NCI-H510A (cell line): Measurements from ENCODE around the gene VPS9D1.
"Not testable (repeated sequence)": the region's sequence is repeated elsewhere in the genome, so short reads cannot be mapped to it uniquely, and the experiment has no call there.

Experiments
- DNase-seq: peaks from one replicate; lab custom pipeline; 2025; lab: John Stamatoyannopoulos, UW

Gene VPS9D1

GRCh38 chr16:89693931-89694783 is 26.5 kb downstream of the VPS9D1 start:
- no peak for DNase-seq

- no peak for DNase-seq
Observed at GRCh38 chr16:89693289-89693731, 27.4 kb downstream of the VPS9D1 start.

GRCh38 chr16:89691986-89692569 is 28.6 kb downstream of the VPS9D1 start:
- DNase-seq: no peak

GRCh38 chr16:89691231-89691985 is 29.3 kb downstream of the VPS9D1 start:
- no peak for DNase-seq

- DNase-seq: no peak
Observed at GRCh38 chr16:89690392-89690901, 30.3 kb downstream of the VPS9D1 start.

- DNase-seq: not testable (repeated sequence)
Observed at GRCh38 chr16:89689621-89690020, 31.1 kb downstream of the VPS9D1 start.

GRCh38 chr16:89689142-89689541 is 31.6 kb downstream of the VPS9D1 start:
- no peak for DNase-seq

GRCh38 chr16:89688395-89688794 is 32.3 kb downstream of the VPS9D1 start:
- no peak for DNase-seq

GRCh38 chr16:89687092-89687940 is 33.4 kb downstream of the VPS9D1 start:
- no peak for DNase-seq

- DNase-seq: peak; percentile 49
Observed at GRCh38 chr16:89686520-89687091, 34.1 kb downstream of the VPS9D1 start, which contains the start of gene CDK10. Gene CDK10 (plus strand): TSS chr16:89686689. CDS start chr16:89686711, 22 bp downstream.

GRCh38 chr16:89685916-89686315 is 34.8 kb downstream of the VPS9D1 start:
- no peak for DNase-seq

- DNase-seq: no peak
Observed at GRCh38 chr16:89678258-89678657, 42.4 kb downstream of the VPS9D1 start.

GRCh38 chr16:89672177-89672941 is 48.3 kb downstream of the VPS9D1 start:
- no peak for DNase-seq

GRCh38 chr16:89671565-89671964 is 49.1 kb downstream of the VPS9D1 start:
- DNase-seq: not testable (repeated sequence)

GRCh38 chr16:89670496-89671431 is 49.9 kb downstream of the VPS9D1 start:
- DNase-seq: no peak

- no peak for DNase-seq
Observed at GRCh38 chr16:89669755-89670154, 50.9 kb downstream of the VPS9D1 start.

- DNase-seq: no peak
Observed at GRCh38 chr16:89668790-89669158, 51.9 kb downstream of the VPS9D1 start.

GRCh38 chr16:89667633-89668032 is 53.1 kb downstream of the VPS9D1 start:
- no peak for DNase-seq

GRCh38 chr16:89667000-89667399 is 53.7 kb downstream of the VPS9D1 start:
- not testable (repeated sequence) for DNase-seq
